Neural crest cell (in vitro differentiated cells): ENCODE data around the gene NLN. TPM values are rescaled to one million over a fixed set of nuclear protein-coding genes. Genes with fewer than 3 reads are reported as not detected.

ENCODE experiments used
- DNase-seq: peaks from one replicate; pipeline ENCODE4 v3.0.0; 2021; ENCODE audit warnings: low read depth, mixed read lengths, low spot score
- H3K27ac Mint-ChIP-seq: one replicate; pipeline ENCODE4 v1.8.0; 2021; ENCODE audit warnings: mild to moderate bottlenecking, mixed read lengths; ENCODE audit not compliant: unreplicated experiment
- H3K27me3 Mint-ChIP-seq: 2 replicates; pipeline ENCODE4 v1.8.0; 2021; ENCODE audit warnings: low read depth, mild to moderate bottlenecking, mixed read lengths
- H3K36me3 Mint-ChIP-seq: 2 replicates; pipeline ENCODE4 v1.8.0; 2021; ENCODE audit warnings: low read depth, mild to moderate bottlenecking, mixed read lengths
- H3K4me1 Mint-ChIP-seq: 2 replicates; pipeline ENCODE4 v1.8.0; 2021; ENCODE audit warnings: mixed read lengths
- H3K4me3 Mint-ChIP-seq: one replicate; pipeline ENCODE4 v1.8.0; 2021; ENCODE audit warnings: mild to moderate bottlenecking, mixed read lengths
- H3K9me3 Mint-ChIP-seq: 2 replicates; pipeline ENCODE4 v1.8.0; 2021; ENCODE audit warnings: mixed read lengths
- total RNA-seq: library from RNA; stranded (reverse); gene quantifications from 2 replicates; pipeline ENCODE4 v1.2.1, GENCODE V29; 2021
- TF ChIP-seq, protein P1 (sequence below): fragments of 200-600 bp; sonication (generic); conservative IDR thresholded peaks from 2 replicates; pipeline ENCODE4 v1.5.0; 2021; ENCODE audit warnings: antibody characterized with exemption, mild to moderate bottlenecking

NLN gene
- total RNA-seq, 1 donor from 2014 or later: 51.7 TPM

DNA sequence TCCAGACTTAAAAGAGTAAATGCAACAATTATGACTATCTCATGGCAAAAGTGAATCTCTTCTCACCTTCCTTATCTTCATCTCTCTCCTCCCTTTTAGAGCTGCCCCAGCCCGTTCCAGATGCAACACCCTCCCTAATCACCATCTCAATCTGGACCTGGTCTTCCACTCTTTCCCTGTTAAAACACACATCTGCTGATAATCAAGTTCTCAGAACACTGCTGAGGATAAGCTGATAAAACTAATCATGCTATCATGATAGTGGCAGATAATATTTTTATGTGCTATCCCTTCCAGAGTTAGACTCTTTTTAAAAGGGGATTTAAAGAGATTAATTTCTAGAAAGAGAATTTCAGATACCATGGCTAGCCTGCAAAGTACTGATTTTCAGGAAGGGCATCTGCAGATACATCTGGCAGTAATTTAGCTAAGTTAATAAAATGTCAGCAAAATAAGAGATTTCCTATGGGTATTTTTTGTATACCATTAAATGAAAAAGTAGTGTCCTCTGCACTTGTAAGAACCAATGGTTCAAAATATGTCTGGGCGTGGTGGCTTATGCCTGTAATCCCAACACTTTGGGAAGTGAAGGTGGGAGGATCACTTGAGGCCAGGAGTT is 17.3 kb upstream of the NLN start:
- Mint-ChIP-seq H3K4me1 (no peaks in the 10 kb centered on the region), H3K27ac (peak overlapping the region; percentile 65), H3K27me3 (no peaks in the 10 kb centered on the region), H3K36me3 (peaks cover 7% of the 10 kb centered on the region), H3K4me3 (no peak overlapping the region), H3K9me3 (no peaks in the 10 kb centered on the region)
- TF ChIP-seq, protein P1, sequence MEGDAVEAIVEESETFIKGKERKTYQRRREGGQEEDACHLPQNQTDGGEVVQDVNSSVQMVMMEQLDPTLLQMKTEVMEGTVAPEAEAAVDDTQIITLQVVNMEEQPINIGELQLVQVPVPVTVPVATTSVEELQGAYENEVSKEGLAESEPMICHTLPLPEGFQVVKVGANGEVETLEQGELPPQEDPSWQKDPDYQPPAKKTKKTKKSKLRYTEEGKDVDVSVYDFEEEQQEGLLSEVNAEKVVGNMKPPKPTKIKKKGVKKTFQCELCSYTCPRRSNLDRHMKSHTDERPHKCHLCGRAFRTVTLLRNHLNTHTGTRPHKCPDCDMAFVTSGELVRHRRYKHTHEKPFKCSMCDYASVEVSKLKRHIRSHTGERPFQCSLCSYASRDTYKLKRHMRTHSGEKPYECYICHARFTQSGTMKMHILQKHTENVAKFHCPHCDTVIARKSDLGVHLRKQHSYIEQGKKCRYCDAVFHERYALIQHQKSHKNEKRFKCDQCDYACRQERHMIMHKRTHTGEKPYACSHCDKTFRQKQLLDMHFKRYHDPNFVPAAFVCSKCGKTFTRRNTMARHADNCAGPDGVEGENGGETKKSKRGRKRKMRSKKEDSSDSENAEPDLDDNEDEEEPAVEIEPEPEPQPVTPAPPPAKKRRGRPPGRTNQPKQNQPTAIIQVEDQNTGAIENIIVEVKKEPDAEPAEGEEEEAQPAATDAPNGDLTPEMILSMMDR: no peak
- DNase-seq: no peak

DNA sequence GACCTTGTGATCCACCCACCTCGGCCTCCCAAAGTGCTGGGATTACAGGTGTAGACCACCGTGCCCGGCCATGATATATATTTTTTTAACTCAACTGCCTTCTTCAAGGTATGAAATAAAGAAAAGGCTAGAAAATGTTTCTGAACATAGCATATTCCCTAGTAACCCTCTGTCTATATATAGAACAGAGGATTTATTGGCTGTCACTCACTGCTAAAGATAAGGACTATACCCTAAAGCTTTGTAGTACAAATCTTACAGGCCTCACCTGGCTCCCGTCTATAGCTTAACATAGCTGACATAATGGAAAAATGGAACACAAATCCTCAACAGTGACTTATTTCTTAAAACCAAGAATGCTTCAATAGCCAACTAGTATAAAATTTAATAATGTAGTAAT is 14.3 kb upstream of the NLN start:
- Mint-ChIP-seq H3K4me3 (no peak overlapping the region), H3K9me3 (no peaks in the 10 kb centered on the region), H3K4me1 (no peaks in the 10 kb centered on the region), H3K27me3 (no peaks in the 10 kb centered on the region), H3K36me3 (peaks cover 11% of the 10 kb centered on the region), H3K27ac (no peak overlapping the region)
- TF ChIP-seq, protein P1: no peak
- no peak for DNase-seq

DNA sequence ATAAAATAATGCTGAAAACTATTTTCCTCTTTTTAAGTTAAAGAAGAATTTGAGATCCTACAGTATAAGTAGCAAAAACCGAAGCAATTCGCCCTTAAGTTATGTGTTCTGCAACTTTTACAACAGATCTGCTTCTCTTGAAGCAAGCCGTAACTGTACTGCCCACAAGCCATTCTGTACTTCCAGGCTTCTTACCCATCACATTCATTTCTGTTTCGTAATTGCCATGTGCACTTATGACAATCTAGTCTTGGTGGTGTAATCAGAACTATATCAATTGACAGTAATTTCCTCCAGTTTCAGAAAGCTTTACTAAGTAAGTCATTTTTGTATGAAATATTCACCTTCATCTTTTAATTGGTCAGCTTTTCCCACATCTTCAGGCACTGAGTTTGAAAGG is 13.9 kb upstream of the NLN start:
- no peaks in the 10 kb centered on the region for H3K4me1 Mint-ChIP-seq
- H3K36me3 Mint-ChIP-seq: peaks cover 11% of the 10 kb centered on the region
- H3K27ac Mint-ChIP-seq: no peak overlapping the region
- DNase-seq: no peak
- TF ChIP-seq, protein P1: no peak
- no peaks in the 10 kb centered on the region for H3K27me3 Mint-ChIP-seq
- H3K4me3 Mint-ChIP-seq: no peak overlapping the region
- H3K9me3 Mint-ChIP-seq: no peaks in the 10 kb centered on the region

DNA sequence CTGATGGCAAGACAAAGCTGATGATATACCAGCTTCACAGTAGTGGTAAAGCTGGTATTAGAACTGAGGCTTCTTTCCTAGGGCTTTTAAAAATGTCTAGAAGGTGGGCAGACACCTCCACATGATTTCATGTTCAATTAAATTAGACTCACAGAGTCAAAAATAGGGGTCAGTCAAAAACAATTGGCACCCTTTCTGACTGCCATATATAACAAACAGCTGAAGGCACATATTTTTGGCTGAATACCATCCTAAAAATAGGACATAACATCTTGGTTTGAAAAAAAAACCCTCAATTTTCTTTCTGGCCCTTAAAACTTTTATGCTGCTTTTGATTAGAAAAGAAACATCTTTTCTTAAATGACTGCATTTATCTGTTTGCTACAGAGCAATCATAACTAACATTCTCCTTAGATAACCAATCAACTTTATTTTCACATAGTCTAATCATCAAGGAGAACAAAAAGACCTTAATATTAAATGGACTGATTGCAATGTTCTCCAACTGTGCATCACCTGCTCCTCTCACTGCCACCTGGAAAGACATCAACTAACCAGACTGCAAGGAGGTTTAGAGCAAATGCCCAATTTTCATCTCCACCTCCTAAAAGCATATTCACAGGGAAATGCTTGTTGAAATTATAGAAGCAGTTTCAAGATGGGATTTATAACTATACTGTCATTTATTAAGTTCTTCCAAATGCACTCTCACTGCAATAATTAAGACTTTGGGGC is 3.3 kb upstream of the NLN start:
- Mint-ChIP-seq H3K4me3 (peak overlapping the region; percentile 29), H3K27ac (no peak overlapping the region), H3K27me3 (no peaks in the 10 kb centered on the region), H3K36me3 (peaks cover 3% of the 10 kb centered on the region), H3K9me3 (no peaks in the 10 kb centered on the region), H3K4me1 (peaks cover 15% of the 10 kb centered on the region)
- no peak for DNase-seq
- TF ChIP-seq, protein P1: no peak

DNA sequence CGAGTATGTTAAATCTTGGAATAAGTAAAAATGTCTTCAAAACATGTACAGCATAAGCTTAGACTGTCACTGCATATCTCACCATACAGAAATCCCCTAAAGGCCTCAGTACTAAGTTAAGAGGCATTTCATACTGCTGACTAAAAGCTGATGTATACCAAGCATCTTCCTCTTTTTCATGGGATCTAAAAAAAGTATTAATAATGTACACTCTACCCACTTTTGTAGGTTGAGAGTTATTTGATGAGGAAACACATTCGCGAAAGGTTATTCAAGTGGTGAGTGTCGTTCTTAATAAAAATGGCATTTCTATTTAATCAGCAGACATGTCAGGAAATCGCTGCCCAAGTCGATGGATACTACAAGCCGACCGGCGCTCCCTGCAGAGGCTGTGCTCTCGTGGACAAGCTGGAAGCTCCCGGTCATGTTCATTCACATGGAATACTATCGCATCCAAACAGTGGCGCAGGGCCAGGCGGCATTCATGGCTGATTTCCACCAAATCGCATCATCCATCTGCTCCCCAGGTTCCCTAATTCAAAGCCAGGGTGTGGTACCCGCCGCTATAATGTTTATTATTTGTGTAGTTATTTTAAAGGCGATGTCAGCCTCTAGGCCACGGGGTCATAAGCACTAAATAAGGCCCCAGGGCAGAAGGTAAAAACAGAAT is 820 bp upstream of the NLN start:
- TF ChIP-seq, protein P1: no peak
- peak overlapping the region; percentile 94 for H3K4me3 Mint-ChIP-seq
- H3K27me3 Mint-ChIP-seq: no peaks in the 10 kb centered on the region
- H3K9me3 Mint-ChIP-seq: no peaks in the 10 kb centered on the region
- no peaks in the 10 kb centered on the region for H3K36me3 Mint-ChIP-seq
- H3K27ac Mint-ChIP-seq: no peak overlapping the region
- peaks cover 24% of the 10 kb centered on the region for H3K4me1 Mint-ChIP-seq
- peak; percentile 29 for DNase-seq
